Ishikawa (cell line): Measurements from ENCODE around the gene DENND1C.

Source experiments
- CEBPB ChIP-seq: IDR thresholded peaks from 2 replicates; pipeline ENCODE4 v1.6.1; 2012
- CREB1 ChIP-seq: IDR thresholded peaks from 2 replicates; pipeline ENCODE4 v1.6.1; 2012; ENCODE audit warnings: low read depth
- EGR1 ChIP-seq: IDR thresholded peaks from 2 replicates; pipeline ENCODE4 v1.6.1; 2012
- EP300 ChIP-seq: IDR thresholded peaks from 2 replicates; pipeline ENCODE4 v1.6.1; 2012; ENCODE audit warnings: borderline replicate concordance
- FOXM1 ChIP-seq: IDR thresholded peaks from 2 replicates; pipeline ENCODE4 v1.6.1; 2012; ENCODE audit warnings: low read depth, borderline replicate concordance
- MAX ChIP-seq: IDR thresholded peaks from 2 replicates; pipeline ENCODE4 v1.6.1; 2012
- NFIC ChIP-seq: IDR thresholded peaks from 2 replicates; pipeline ENCODE4 v1.6.1; 2012
- RAD21 ChIP-seq: IDR thresholded peaks from 2 replicates; pipeline ENCODE4 v1.6.1; 2012; ENCODE audit warnings: low read depth
- TAF1 ChIP-seq: IDR thresholded peaks from 2 replicates; pipeline ENCODE4 v1.6.1; 2012; ENCODE audit warnings: low read depth, mild to moderate bottlenecking
- TCF12 ChIP-seq: IDR thresholded peaks from 2 replicates; pipeline ENCODE4 v1.6.1; 2012; ENCODE audit warnings: low read depth
- TEAD4 ChIP-seq: IDR thresholded peaks from 2 replicates; pipeline ENCODE4 v1.6.1; 2012
- YY1 ChIP-seq: IDR thresholded peaks from 2 replicates; pipeline ENCODE4 v1.6.1; 2012; ENCODE audit warnings: low read depth
- ZBTB7A ChIP-seq: IDR thresholded peaks from 2 replicates; pipeline ENCODE4 v1.6.1; 2012; ENCODE audit warnings: low read depth
- TF ChIP-seq, protein P1 (sequence below): IDR thresholded peaks from 2 replicates; pipeline ENCODE4 v1.6.1; 2012

DENND1C gene

DNA sequence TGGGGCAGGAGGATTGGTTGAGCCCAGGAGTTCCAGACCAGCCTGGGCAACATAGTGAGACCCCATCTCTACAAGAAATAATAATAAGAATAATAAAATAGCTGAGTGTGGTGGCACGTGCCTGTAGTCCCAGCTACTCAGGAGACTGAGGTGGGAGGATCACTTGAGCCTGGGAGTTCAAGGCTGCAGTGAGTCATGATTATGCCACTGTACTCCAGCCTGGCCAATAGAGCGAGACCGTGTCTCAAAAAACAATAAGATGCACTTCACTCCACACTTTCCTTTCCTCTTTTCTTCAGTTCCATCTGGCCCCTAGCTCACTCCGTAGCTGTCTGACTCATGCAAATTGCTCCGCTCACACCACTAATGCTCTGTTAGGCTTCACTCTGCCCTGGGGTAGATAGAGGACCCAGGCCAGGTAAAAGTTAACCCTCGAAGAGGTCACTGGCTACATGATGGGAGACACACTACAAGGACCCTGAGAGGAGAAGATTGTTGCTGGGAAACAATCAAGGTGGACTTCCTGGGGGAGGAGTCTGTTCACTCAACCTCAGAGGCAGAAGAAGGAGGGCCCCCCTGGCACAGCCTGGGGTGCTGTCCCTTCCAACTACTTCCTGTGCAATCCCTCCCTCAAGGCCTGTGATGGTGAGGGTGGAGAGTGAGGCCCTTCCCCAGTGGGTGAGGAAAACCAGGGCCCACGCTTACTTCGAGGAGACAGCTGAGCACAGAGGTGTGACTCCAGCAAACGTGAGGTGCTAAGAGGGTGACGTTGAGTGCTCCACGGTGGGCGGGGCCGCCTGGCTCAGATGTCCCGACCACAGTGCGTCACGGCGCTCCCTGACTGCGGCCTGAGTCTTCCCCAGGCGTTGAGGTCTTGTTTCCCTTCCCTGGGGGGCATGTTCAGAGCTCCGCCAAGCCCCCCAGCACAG lies 40.4 kb upstream of the DENND1C start:
- TF ChIP-seq, protein P1, sequence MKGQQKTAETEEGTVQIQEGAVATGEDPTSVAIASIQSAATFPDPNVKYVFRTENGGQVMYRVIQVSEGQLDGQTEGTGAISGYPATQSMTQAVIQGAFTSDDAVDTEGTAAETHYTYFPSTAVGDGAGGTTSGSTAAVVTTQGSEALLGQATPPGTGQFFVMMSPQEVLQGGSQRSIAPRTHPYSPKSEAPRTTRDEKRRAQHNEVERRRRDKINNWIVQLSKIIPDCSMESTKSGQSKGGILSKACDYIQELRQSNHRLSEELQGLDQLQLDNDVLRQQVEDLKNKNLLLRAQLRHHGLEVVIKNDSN, result no peak
- TF ChIP-seq EP300 (no peak), ZBTB7A (no peak), CEBPB (no peak), MAX (no peak), TCF12 (no peak)

- no peak for TF ChIP-seq RAD21
- no peak for TF ChIP-seq EP300
- no peak for TF ChIP-seq TCF12
- TF ChIP-seq FOXM1, result no peak
- TF ChIP-seq, protein P1, result no peak
- no peak for TF ChIP-seq ZBTB7A
Measured at GRCh38 chr19:6519289-6519688, 37.7 kb upstream of the DENND1C start.

DNA sequence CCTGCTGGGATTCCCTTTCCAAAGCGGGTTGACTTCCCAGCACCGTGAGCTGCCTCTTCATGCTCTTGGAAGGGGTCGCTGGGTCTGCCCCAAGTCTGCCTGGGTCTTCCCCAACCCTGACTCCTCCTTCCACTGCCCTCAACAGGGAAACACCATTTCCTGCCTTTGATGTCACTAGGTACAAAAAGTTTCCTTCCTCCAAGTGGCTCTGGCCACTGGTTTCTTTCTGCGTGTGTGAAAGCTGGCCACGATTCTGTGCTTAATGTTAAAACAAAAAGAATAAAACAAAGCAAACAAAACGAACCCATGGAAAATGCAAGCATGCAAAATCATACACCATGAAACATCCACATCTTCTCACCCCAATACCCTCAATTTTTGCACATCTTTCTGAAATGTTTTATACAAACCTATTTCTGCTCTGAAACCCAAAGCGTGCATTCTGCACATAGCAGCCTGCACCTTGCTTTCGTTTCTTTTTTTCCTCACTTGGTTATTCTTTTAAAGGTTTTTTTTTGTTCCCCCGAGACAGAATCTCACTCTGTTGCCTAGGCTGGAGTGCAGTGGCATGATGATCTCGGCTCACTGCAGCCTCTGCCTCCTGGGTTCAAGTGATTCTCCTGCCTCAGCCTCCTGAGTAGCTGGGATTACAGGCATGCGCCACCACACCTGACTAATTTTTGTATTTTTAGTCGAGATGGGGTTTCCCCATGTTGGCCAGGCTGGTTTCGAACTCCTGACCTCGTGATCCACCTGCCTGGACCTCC lies 36.7 kb upstream of the DENND1C start:
- TF ChIP-seq TEAD4 (no peak), ZBTB7A (no peak), CEBPB (no peak), FOXM1 (no peak), CREB1 (no peak), TCF12 (no peak), EGR1 (no peak), MAX (no peak), TAF1 (no peak)
- TF ChIP-seq, protein P1, result no peak

- TF ChIP-seq ZBTB7A (0 out of 2 replicates have a peak, but pooled peaks have one; percentile 38), TEAD4 (no peak; the same call in 1 of the 2 replicates), YY1 (peak; percentile 62), RAD21 (peak; percentile 97), MAX (peak; percentile 51; the same call in 1 of the 2 replicates)
Measured at GRCh38 chr19:6516659-6517291, 35.2 kb upstream of the DENND1C start.

DNA sequence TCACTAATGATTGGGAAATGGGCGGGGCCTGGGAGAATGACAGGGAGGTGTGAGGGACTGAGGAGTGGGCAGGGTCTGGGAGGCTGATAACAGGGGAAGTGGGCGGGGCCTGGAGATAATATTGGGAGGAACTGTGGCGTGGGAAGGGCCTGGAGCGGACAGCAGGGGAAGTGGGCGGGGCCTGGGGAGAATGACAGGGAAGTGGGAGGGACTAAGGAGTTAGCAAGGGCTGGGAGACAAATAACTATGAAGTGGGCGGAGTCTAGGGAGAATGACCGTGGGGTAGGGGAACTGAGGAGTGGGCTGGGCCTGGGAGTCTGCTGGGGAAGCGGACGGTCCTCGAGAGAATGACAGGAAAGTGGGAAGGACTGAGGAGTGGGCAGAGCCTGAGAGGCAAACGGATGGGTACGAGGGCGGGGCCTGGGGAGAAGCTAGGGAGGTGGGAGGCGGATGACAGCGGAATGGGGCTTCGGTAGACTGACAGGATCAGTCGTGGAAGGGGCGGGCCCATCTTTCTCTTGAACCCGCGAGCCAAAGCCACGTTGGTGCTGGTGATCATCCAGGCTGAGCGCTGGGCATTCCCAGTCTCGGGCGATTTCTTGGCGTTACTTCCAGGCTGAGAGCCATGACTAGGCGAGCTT lies 34.6 kb upstream of the DENND1C start:
- TF ChIP-seq EGR1, result peak; percentile 5; the same call in 1 of the 2 replicates
- TF ChIP-seq YY1, result no peak

DNA sequence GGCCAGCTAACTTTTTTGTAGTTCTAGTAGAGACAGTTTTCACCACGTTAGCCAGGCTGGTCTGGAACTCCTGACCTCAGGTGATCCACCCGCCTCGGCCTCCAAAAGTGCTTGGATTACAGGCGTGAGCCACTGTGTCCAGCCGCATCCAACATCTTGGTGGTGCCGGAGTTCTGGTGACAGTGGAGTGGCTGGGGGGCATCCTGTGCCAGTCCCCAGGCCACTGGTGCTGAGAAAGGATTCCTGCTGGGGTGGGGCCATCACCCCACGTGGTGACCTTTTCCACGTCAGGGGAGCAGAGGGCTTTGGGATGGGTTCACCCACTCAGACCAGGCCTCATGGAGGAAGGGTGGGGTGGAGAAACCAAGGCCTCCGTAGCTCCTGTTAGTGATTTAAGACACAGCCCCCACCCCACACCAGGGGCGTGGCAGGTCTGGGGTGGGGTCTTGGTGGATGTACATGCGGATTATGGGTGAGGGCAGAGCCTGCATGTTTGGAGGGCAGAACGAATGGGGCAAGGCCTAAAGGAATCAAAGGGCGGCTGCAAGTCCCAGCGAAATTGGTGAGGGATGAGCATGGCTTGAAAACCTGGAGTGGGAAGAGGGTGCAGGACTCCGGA lies 33.4 kb upstream of the DENND1C start:
- TF ChIP-seq EP300, result no peak

GRCh38 chr19:6514089-6514488 lies 32.5 kb upstream of the DENND1C start:
- TF ChIP-seq YY1, result no peak

- TF ChIP-seq NFIC (no peak), RAD21 (no peak), MAX (no peak), CEBPB (no peak), TAF1 (no peak)
- TF ChIP-seq, protein P1, result no peak
Measured at GRCh38 chr19:6510618-6511017, 29.0 kb upstream of the DENND1C start.
